CMK (cell line): ENCODE data around the gene MYH11.
"Not testable (repeated sequence)": the region's sequence is repeated elsewhere in the genome, so short reads cannot be mapped to it uniquely, and the experiment has no call there.

Experiments
- DNase-seq: peaks from one replicate; pipeline ENCODE4 v3.0.0-alpha.2; 2010; ENCODE audit warnings: low read depth

The MYH11 gene

GRCh38 chr16:15839204-15839603 is 17.6 kb downstream of the MYH11 start:
- not testable (repeated sequence) for DNase-seq

- DNase-seq = no peak
Observed at GRCh38 chr16:15837761-15838160, 19.1 kb downstream of the MYH11 start.

GRCh38 chr16:15836965-15837611 is 19.7 kb downstream of the MYH11 start:
- no peak for DNase-seq

- DNase-seq = no peak
Observed at GRCh38 chr16:15836074-15836473, 20.8 kb downstream of the MYH11 start.

GRCh38 chr16:15835136-15835878 is 21.5 kb downstream of the MYH11 start:
- no peak for DNase-seq

GRCh38 chr16:15834502-15834901 is 22.3 kb downstream of the MYH11 start:
- no peak for DNase-seq

- no peak for DNase-seq
Observed at GRCh38 chr16:15833541-15833940, 23.3 kb downstream of the MYH11 start.

GRCh38 chr16:15832241-15832640 is 24.6 kb downstream of the MYH11 start:
- DNase-seq = no peak

GRCh38 chr16:15830832-15831451 is 25.9 kb downstream of the MYH11 start:
- no peak for DNase-seq

- no peak for DNase-seq
Observed at GRCh38 chr16:15829460-15829859, 27.4 kb downstream of the MYH11 start.

- DNase-seq = no peak
Observed at GRCh38 chr16:15827709-15828343, 29.0 kb downstream of the MYH11 start.

GRCh38 chr16:15827299-15827698 is 29.5 kb downstream of the MYH11 start:
- no peak for DNase-seq

GRCh38 chr16:15825750-15826305 is 31.0 kb downstream of the MYH11 start:
- DNase-seq = no peak

- no peak for DNase-seq
Observed at GRCh38 chr16:15822957-15823356, 33.9 kb downstream of the MYH11 start.

GRCh38 chr16:15820837-15821236 is 36.0 kb downstream of the MYH11 start:
- no peak for DNase-seq

- DNase-seq = no peak
Observed at GRCh38 chr16:15819046-15819445, 37.8 kb downstream of the MYH11 start.

GRCh38 chr16:15817446-15817845 is 39.4 kb downstream of the MYH11 start:
- DNase-seq = no peak

GRCh38 chr16:15816228-15816627 is 40.6 kb downstream of the MYH11 start:
- DNase-seq = no peak

- not testable (repeated sequence) for DNase-seq
Observed at GRCh38 chr16:15812401-15812750, 44.5 kb downstream of the MYH11 start.

GRCh38 chr16:15811481-15812400 is 45.1 kb downstream of the MYH11 start:
- peak; percentile 27 for DNase-seq

GRCh38 chr16:15810949-15811348 is 45.9 kb downstream of the MYH11 start:
- no peak for DNase-seq
